Measurements from ENCODE around the gene ACP7. TPM values are rescaled to one million over a fixed set of nuclear protein-coding genes. Genes with fewer than 3 reads are reported as not detected.

ACP7 gene
- total and polyA plus RNA-seq, 2 experiments from 2014 or later: 0.27 to 0.45 TPM

- TF ChIP-seq ZNF462 (CRISPR knock-in tag; IDR thresholded peaks at IDR 0.05) (no peak), EZH2phosphoT487 (IDR thresholded peaks at IDR 0.05; ENCODE audit: unreplicated experiment) (no peak)
Measured at GRCh38 chr19:39103151-39103550, 19.0 kb downstream of the ACP7 start (continued).

GRCh38 chr19:39104186-39104596, 20.0 kb downstream of the ACP7 start:
- H3K27ac ChIP-seq (ENCODE audit: low read depth): no peak overlapping the region
- H3K4me1 ChIP-seq (ENCODE audit: insufficient read depth): 0 out of 2 replicates have a peak, but pooled peaks cover 3% of the 10 kb centered on the region
- TF ChIP-seq EZH2 (IDR thresholded peaks at IDR 0.05; ENCODE audit: low read depth, unreplicated experiment): no peak
- no peak for TF ChIP-seq CREB1 (CRISPR knock-in tag; IDR thresholded peaks at IDR 0.05; ENCODE audit: low read depth)
- TF ChIP-seq STAT1 (IDR thresholded peaks at IDR 0.05; ENCODE audit: unreplicated experiment): no peak
- Mint-ChIP-seq H3K27me3 (ENCODE audit: insufficient read depth, low read depth, poor library complexity) (peaks cover 8% of the 10 kb centered on the region), H3K4me1 (no peaks in the 10 kb centered on the region; the same call in 2 of the 3 replicates), H3K4me3 (no peak overlapping the region), H3K27ac (no peak overlapping the region), H3K9me3 (no peaks in the 10 kb centered on the region), H3K36me3 (ENCODE audit: low read depth) (no peaks in the 10 kb centered on the region)
- H2AFZ ChIP-seq: no peak overlapping the region
- H3K4me2 ChIP-seq: no peak overlapping the region
- DNase-seq (ENCODE audit: low spot score) (no peak), ATAC-seq (no peak)
- H3K27me3 ChIP-seq (ENCODE audit: insufficient read depth): peaks cover 5% of the 10 kb centered on the region
- no peaks in the 10 kb centered on the region for H4K20me1 ChIP-seq (replicated peaks; ENCODE audit: insufficient read depth)
- H3K36me3 ChIP-seq (ENCODE audit: insufficient read depth): no peaks in the 10 kb centered on the region
- no peaks in the 10 kb centered on the region for H3F3A ChIP-seq (replicated peaks; ENCODE audit: low read depth)
- H3K79me2 ChIP-seq (replicated peaks; ENCODE audit: insufficient read depth): no peaks in the 10 kb centered on the region
- no peak overlapping the region for H3K4me3 ChIP-seq
- no peaks in the 10 kb centered on the region for H3K9me2 ChIP-seq (ENCODE audit: insufficient read depth)
